ENCODE measurements around the gene DCDC2B. TPM values are rescaled to one million over a fixed set of nuclear protein-coding genes. Genes with fewer than 3 reads are reported as not detected.

The DCDC2B gene
- total and polyA plus RNA-seq, 9 donors, result 0.05 to 13.3 (median 0.30) TPM; not detected in 4

- no peak overlapping the region for H3K27ac ChIP-seq
These were observed 420 bp upstream of the DCDC2B start for GRCh38 chr1:32208469-32208868.

GRCh38 chr1:32215629-32216480, 7.0 kb downstream of the DCDC2B start:
- Histone ChIP-seq H3K36me3 (no peaks in the 10 kb centered on the region), H3K27ac (peak overlapping the region in 1 of 2 donors; percentile 43)
- intact Hi-C loops (cut with DNase I), result no loop called here

More at GRCh38 chr1:32208469-32208868, 420 bp upstream of the DCDC2B start:
- 86 to 87% (median 87%) methylated on average over 6 of the region's 6 CpGs for WGBS, 3 donors
- peaks cover 9% of the 10 kb centered on the region for H3K4me1 ChIP-seq (ENCODE audit: insufficient read depth)
- H3K9me3 ChIP-seq, result no peaks in the 10 kb centered on the region
- H3K27me3 ChIP-seq, result no peaks in the 10 kb centered on the region
- DNase-seq, result no peak
- no peak for TF ChIP-seq EP300 (IDR thresholded peaks at IDR 0.05)
- TF ChIP-seq CTCF (IDR thresholded peaks at IDR 0.05), result no peak
- no peak for TF ChIP-seq POLR2A (IDR thresholded peaks at IDR 0.05)
- no peaks in the 10 kb centered on the region for H3K36me3 ChIP-seq
- intact Hi-C loops (cut with DNase I), result no loop called here
- no peak overlapping the region for H3K4me3 ChIP-seq

GRCh38 chr1:32216566-32216965, 7.7 kb downstream of the DCDC2B start:
- H3K27me3 ChIP-seq, result no peaks in the 10 kb centered on the region
- DNase-seq, result no peak
- H3K36me3 ChIP-seq, result no peaks in the 10 kb centered on the region
- intact Hi-C loops (cut with DNase I), result no loop called here
- no peak overlapping the region for H3K27ac ChIP-seq
- no peak overlapping the region for H3K4me3 ChIP-seq
- 84 to 90% (median 90%) methylated on average over 5 of the region's 5 CpGs for WGBS, 3 donors
- no peak for TF ChIP-seq POLR2A (IDR thresholded peaks at IDR 0.05)
- TF ChIP-seq EP300 (IDR thresholded peaks at IDR 0.05), result no peak
- no peak for TF ChIP-seq CTCF (IDR thresholded peaks at IDR 0.05)
- H3K4me1 ChIP-seq (ENCODE audit: insufficient read depth), result peaks cover 9% of the 10 kb centered on the region
- H3K9me3 ChIP-seq, result no peaks in the 10 kb centered on the region

More at GRCh38 chr1:32215629-32216480, 7.0 kb downstream of the DCDC2B start:
- H3K4me1 ChIP-seq (ENCODE audit: insufficient read depth), result peaks cover 4% of the 10 kb centered on the region
- TF ChIP-seq POLR2A (IDR thresholded peaks at IDR 0.05), result no peak
- no peak for TF ChIP-seq EP300 (IDR thresholded peaks at IDR 0.05)
- peak; percentile 48 to 55 (median 54) for TF ChIP-seq CTCF (IDR thresholded peaks at IDR 0.05)
- WGBS, 3 donors, result 71 to 76% (median 72%) methylated on average over 10 of the region's 10 CpGs
- H3K4me3 ChIP-seq, result no peak overlapping the region
- H3K27me3 ChIP-seq, result no peaks in the 10 kb centered on the region
- no peaks in the 10 kb centered on the region for H3K9me3 ChIP-seq
- DNase-seq, result peak; percentile 60 to 75 (median 65)

- peaks cover 9% of the 10 kb centered on the region for H3K4me1 ChIP-seq (ENCODE audit: insufficient read depth)
- TF ChIP-seq POLR2A (IDR thresholded peaks at IDR 0.05) (no peak), CTCF (IDR thresholded peaks at IDR 0.05) (no peak), EP300 (IDR thresholded peaks at IDR 0.05) (no peak)
- H3K36me3 ChIP-seq, result no peaks in the 10 kb centered on the region
- H3K27me3 ChIP-seq, result no peaks in the 10 kb centered on the region
- 76 to 84% (median 81%) methylated on average over 7 of the region's 7 CpGs for WGBS, 3 donors
- no peak overlapping the region for H3K27ac ChIP-seq
- H3K4me3 ChIP-seq, result no peak overlapping the region
- intact Hi-C loops (cut with DNase I), result no loop called here
- H3K9me3 ChIP-seq, result no peaks in the 10 kb centered on the region
- no peak for DNase-seq
These were observed 10.1 kb downstream of the DCDC2B start for GRCh38 chr1:32219022-32219421.

All from ovary (tissue), 9 donors.